SK-N-SH (cell line): ENCODE results near the gene RPE65. TPM values are rescaled to one million over a fixed set of nuclear protein-coding genes. Genes with fewer than 3 reads are reported as not detected.

ENCODE experiments used
- CTCF ChIA-PET: fragments of 300-600, 350-600 bp; formaldehyde crosslinking; extraction: SDS; loops from one replicate; lab custom pipeline; 2021; lab: Yijun Ruan, JAX
- POLR2A ChIA-PET: fragments of 350-600 bp; sonication (Branson Sonifier 250); formaldehyde crosslinking; extraction: SDS; loops from one replicate; lab custom pipeline; 2020; ENCODE audit warnings: antibody characterized with exemption, inconsistent platforms; lab: Yijun Ruan, JAX
- DNase-seq: peaks from one replicate; pipeline ENCODE4 v3.0.0; 2012
- H2AFZ ChIP-seq: fragments of 200-600 bp; sonication (generic); 2 replicates; pipeline ENCODE4 v1.8.1; 2016; ENCODE audit warnings: antibody characterized with exemption, mild to moderate bottlenecking, low read depth
- H3F3A ChIP-seq: fragments of 200-600 bp; sonication (generic); replicated peaks from 2 replicates; pipeline ENCODE3; 2016; ENCODE audit warnings: antibody characterized with exemption, mild to moderate bottlenecking; ENCODE audit not compliant: insufficient read depth
- H3K27ac ChIP-seq, 2 experiments: fragments of 200-500 bp in 1 of 2; fragments of 200-600 bp in 1 of 2; sonication (Bioruptor generic) in 1 of 2; sonication (generic), shearing (Covaris generic) in 1 of 2; 2 replicates each; pipeline versions ENCODE4 v1.5.1 to v1.6.1; 2014 to 2016; ENCODE audit warnings: low read depth in 2 of 2, inconsistent platforms in 1 of 2, low read length in 1 of 2, mild to moderate bottlenecking in 1 of 2, mixed read lengths in 1 of 2
- H3K27me3 ChIP-seq: fragments of 200-600 bp; sonication (generic), shearing (Covaris generic); 2 replicates; pipeline ENCODE4 v1.6.1; 2016; ENCODE audit warnings: mixed run types; ENCODE audit not compliant: insufficient read depth
- H3K36me3 ChIP-seq, 2 experiments: fragments of 200-500 bp in 1 of 2; fragments of 200-600 bp in 1 of 2; sonication (Bioruptor generic) in 1 of 2; sonication (generic) in 1 of 2; replicated peaks in 1 of 2; 2 replicates each; pipeline versions ENCODE3 to v1.5.1; 2014 to 2016; ENCODE audit warnings: low read length in 1 of 2, mild to moderate bottlenecking in 1 of 2; ENCODE audit not compliant: insufficient read depth in 2 of 2, control insufficient read depth in 1 of 2
- H3K4me1 ChIP-seq, 2 experiments: fragments of 200-500 bp in 1 of 2; fragments of 200-600 bp in 1 of 2; sonication (Bioruptor generic) in 1 of 2; sonication (generic), shearing (Covaris generic) in 1 of 2; 2 replicates each; pipeline versions ENCODE4 v1.5.1 to v1.6.1; 2014 to 2016; ENCODE audit warnings: low read depth in 1 of 2, low read length in 1 of 2, mixed run types in 1 of 2; ENCODE audit not compliant: insufficient read depth in 2 of 2, control insufficient read depth in 1 of 2
- H3K4me2 ChIP-seq: fragments of 200-600 bp; sonication (generic), shearing (Covaris generic); 2 replicates; pipeline ENCODE4 v1.6.1; 2017; ENCODE audit warnings: mixed run types
- H3K4me3 ChIP-seq, 2 experiments: fragments of 200-500 bp in 1 of 2; fragments of 200-600 bp in 1 of 2; sonication (Bioruptor generic) in 1 of 2; sonication (generic), shearing (Covaris generic) in 1 of 2; 2 replicates each; pipeline versions ENCODE4 v1.5.1 to v1.8.1; 2014 to 2016; ENCODE audit warnings: low read depth in 2 of 2, inconsistent platforms in 1 of 2, low read length in 1 of 2, mild to moderate bottlenecking in 1 of 2, mixed read lengths in 1 of 2, moderate library complexity in 1 of 2
- H3K79me2 ChIP-seq: fragments of 200-600 bp; sonication (generic); 2 replicates; pipeline ENCODE4 v1.8.1; 2017; ENCODE audit warnings: mild to moderate bottlenecking; ENCODE audit not compliant: insufficient read depth
- H3K9ac ChIP-seq: fragments of 200-600 bp; sonication (generic); 2 replicates; pipeline ENCODE4 v1.6.1; 2017; ENCODE audit warnings: mixed run types
- H3K9me2 ChIP-seq: fragments of 200-600 bp; sonication (generic); 2 replicates; pipeline ENCODE4 v1.6.1; 2017; ENCODE audit warnings: mixed run types
- H3K9me3 ChIP-seq: fragments of 200-600 bp; sonication (generic); 2 replicates; pipeline ENCODE4 v1.6.1; 2017; ENCODE audit warnings: mixed run types, mild to moderate bottlenecking, moderate library complexity
- H4K20me1 ChIP-seq: fragments of 200-600 bp; sonication (generic); 2 replicates; pipeline ENCODE4 v1.6.1; 2017; ENCODE audit warnings: mild to moderate bottlenecking, mixed run types; ENCODE audit not compliant: insufficient read depth
- ELF1 ChIP-seq: IDR thresholded peaks from 2 replicates; pipeline ENCODE4 v1.4.0; 2012
- FOXM1 ChIP-seq: IDR thresholded peaks from 2 replicates; pipeline ENCODE4 v1.4.0; 2012; ENCODE audit warnings: low read depth, mild to moderate bottlenecking
- GABPA ChIP-seq: IDR thresholded peaks from 2 replicates; pipeline ENCODE4 v1.4.0; 2012; ENCODE audit warnings: low read depth, mild to moderate bottlenecking
- GATA2 ChIP-seq: sonication (generic); formaldehyde crosslinking; IDR thresholded peaks from 2 replicates; pipeline ENCODE4 v1.5.0; 2020; ENCODE audit warnings: mild to moderate bottlenecking, missing genetic modification reagents
- IRF3 ChIP-seq: fragments of 150-350 bp; IDR thresholded peaks from 2 replicates; pipeline ENCODE4 v1.6.1; 2016; ENCODE audit warnings: mild to moderate bottlenecking, low read depth, low read length
- MEF2A ChIP-seq: IDR thresholded peaks from 2 replicates; pipeline ENCODE4 v1.4.0; 2012; ENCODE audit warnings: low read depth, borderline replicate concordance
- NFIC ChIP-seq: IDR thresholded peaks from 2 replicates; pipeline ENCODE4 v1.4.0; 2012; ENCODE audit warnings: borderline replicate concordance
- NRF1 ChIP-seq: IDR thresholded peaks from 2 replicates; pipeline ENCODE4 v1.6.1; 2012; ENCODE audit warnings: low read depth, mild to moderate bottlenecking, low read length
- PBX3 ChIP-seq: IDR thresholded peaks from 2 replicates; pipeline ENCODE4; 2012
- POLR2AphosphoS5 ChIP-seq: IDR thresholded peaks from 2 replicates; pipeline ENCODE4 v1.6.1; 2012; ENCODE audit warnings: low read depth, low read length
- RAD21 ChIP-seq: IDR thresholded peaks from 2 replicates; pipeline ENCODE4 v1.6.1; 2012; ENCODE audit warnings: mild to moderate bottlenecking, low read length
- REST ChIP-seq: IDR thresholded peaks from 2 replicates; pipeline ENCODE4 v1.6.1; 2012; ENCODE audit warnings: mild to moderate bottlenecking, low read depth, low read length, moderate library complexity
- RXRA ChIP-seq: IDR thresholded peaks from 2 replicates; pipeline ENCODE4 v1.4.0; 2012; ENCODE audit warnings: low read depth, mild to moderate bottlenecking, borderline replicate concordance
- SIN3A ChIP-seq: IDR thresholded peaks from 2 replicates; pipeline ENCODE4 v1.6.1; 2012; ENCODE audit warnings: low read depth, mild to moderate bottlenecking, low read length, moderate library complexity, borderline replicate concordance
- SMC3 ChIP-seq: IDR thresholded peaks from 2 replicates; pipeline ENCODE4 v1.6.1; 2012; ENCODE audit warnings: low read depth, low read length, improper control_type of control experiment
- TAF1 ChIP-seq: IDR thresholded peaks from 2 replicates; pipeline ENCODE4 v1.6.1; 2012; ENCODE audit warnings: low read depth, mild to moderate bottlenecking, low read length, moderate library complexity, borderline replicate concordance
- TCF12 ChIP-seq: IDR thresholded peaks from 2 replicates; pipeline ENCODE4 v1.4.0; 2012
- TEAD4 ChIP-seq: IDR thresholded peaks from 2 replicates; pipeline ENCODE4 v1.4.0; 2012; ENCODE audit warnings: mild to moderate bottlenecking, borderline replicate concordance; ENCODE audit not compliant: insufficient read depth
- USF1 ChIP-seq: IDR thresholded peaks from 2 replicates; pipeline ENCODE4 v1.4.0; 2012; ENCODE audit warnings: low read depth, borderline replicate concordance
- WGBS: methylation state at CpG from one replicate; pipeline ENCODE4 v1.1.6; 2017; ENCODE audit warnings: low lambda C conversion rate; 5-methylcytosine and 5-hydroxymethylcytosine counted together
- polyA plus RNA-seq, 3 experiments: library from polyadenylated mRNA; depleted of rRNA; stranded (reverse); fragments of >200 nt; gene quantifications; 2 replicates each; pipeline ENCODE4 v1.2.3, GENCODE V29; 2012
- TF ChIP-seq, protein P1 (sequence below): IDR thresholded peaks from 2 replicates; pipeline ENCODE4 v1.4.0; 2012; ENCODE audit warnings: low read depth

RPE65 gene
- polyA plus RNA-seq, 1 of the 3 experiments (the other 2 are of a cell fraction), result 0.02 TPM

- no peaks in the 10 kb centered on the region; a peak in 1 of 4 replicates for H3K4me1 ChIP-seq
- DNase-seq, result no peak
- H3F3A ChIP-seq, result no peaks in the 10 kb centered on the region
- H3K4me3 ChIP-seq, result no peak overlapping the region
- no peaks in the 10 kb centered on the region for H4K20me1 ChIP-seq
- no peaks in the 10 kb centered on the region for H3K9me2 ChIP-seq
- H3K27ac ChIP-seq, result no peak overlapping the region; a peak in 1 of 4 replicates
- TF ChIP-seq RXRA, result no peak
- TF ChIP-seq PBX3, result peak; percentile 37; the same call in 1 of the 2 replicates
- no peak for TF ChIP-seq GABPA
- no peak for TF ChIP-seq MEF2A
- TF ChIP-seq NRF1, result no peak
- peak; percentile 47 for TF ChIP-seq TCF12
- TF ChIP-seq FOXM1, result no peak
- no peak for TF ChIP-seq SMC3
- no peak for TF ChIP-seq ELF1
- TF ChIP-seq RAD21, result no peak
- TF ChIP-seq, protein P1, sequence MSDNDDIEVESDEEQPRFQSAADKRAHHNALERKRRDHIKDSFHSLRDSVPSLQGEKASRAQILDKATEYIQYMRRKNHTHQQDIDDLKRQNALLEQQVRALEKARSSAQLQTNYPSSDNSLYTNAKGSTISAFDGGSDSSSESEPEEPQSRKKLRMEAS, result no peak
- no peak for TF ChIP-seq IRF3
- CTCF ChIA-PET, result no interaction called here
- H3K27me3 ChIP-seq, result no peaks in the 10 kb centered on the region
- H3K79me2 ChIP-seq, result no peaks in the 10 kb centered on the region
- 67% methylated on average over 2 of the region's 2 CpGs for WGBS
- H3K9ac ChIP-seq, result no peak overlapping the region
- no peak overlapping the region for H3K4me2 ChIP-seq
- POLR2A ChIA-PET, result no interaction called here
- H2AFZ ChIP-seq, result no peak overlapping the region
- H3K9me3 ChIP-seq, result no peaks in the 10 kb centered on the region
- H3K36me3 ChIP-seq, result no peaks in the 10 kb centered on the region
These were observed 23.2 kb downstream of the RPE65 start for GRCh38 chr1:68426594-68426993.

GRCh38 chr1:68421350-68421749 lies 28.4 kb downstream of the RPE65 start:
- ChIA-PET POLR2A (no interaction called here), CTCF (no interaction called here)
- 24% methylated on average over 5 of the region's 5 CpGs for WGBS
- Histone ChIP-seq H2AFZ (no peak overlapping the region), H3K4me1 (no peaks in the 10 kb centered on the region; a peak in 1 of 4 replicates), H3K4me2 (no peak overlapping the region), H3K9me2 (no peaks in the 10 kb centered on the region), H3K4me3 (no peak overlapping the region), H4K20me1 (no peaks in the 10 kb centered on the region), H3K79me2 (no peaks in the 10 kb centered on the region), H3K27ac (peak overlapping the region in 1 of 2 experiments; percentile 29; a peak in 2 of 4 replicates), H3K9ac (no peak overlapping the region), H3K27me3 (no peaks in the 10 kb centered on the region), H3K9me3 (no peaks in the 10 kb centered on the region), H3K36me3 (no peaks in the 10 kb centered on the region), H3F3A (no peaks in the 10 kb centered on the region)
- DNase-seq, result no peak
- TF ChIP-seq TEAD4 (peak; percentile 64; the same call in 1 of the 2 replicates), SIN3A (peak; percentile 74; the same call in 1 of the 2 replicates), USF1 (no peak), FOXM1 (peak; percentile 76; the same call in 1 of the 2 replicates), NFIC (peak; percentile 51), GATA2 (CRISPR knock-in tag) (no peak), REST (no peak), GABPA (no peak), TCF12 (peak; percentile 92), SMC3 (no peak), PBX3 (peak; percentile 94), TAF1 (no peak), MEF2A (no peak), POLR2AphosphoS5 (peak; percentile 73)
- TF ChIP-seq, protein P1, result no peak
